Measurements from ENCODE around the gene PCBD2.

GRCh38 chr5:134932508-134932907, 27.6 kb downstream of the PCBD2 start:
- TF ChIP-seq EP300 (IDR thresholded peaks at IDR 0.05) = no peak
- TF ChIP-seq CTCF (IDR thresholded peaks at IDR 0.05) = no peak
- TF ChIP-seq POLR2A (IDR thresholded peaks at IDR 0.05) = no peak

Measured in ovary (tissue), 3 donors.